GM12892 (cell line): Measurements from ENCODE around the gene PRR14. TPM values are rescaled to one million over a fixed set of nuclear protein-coding genes. Genes with fewer than 3 reads are reported as not detected.
A peak's percentile ranks its signal among the peaks of the same experiment; 100 is the strongest.

Experiments used
- DNase-seq: peaks from one replicate; pipeline ENCODE4 v3.0.0; 2011; ENCODE audit not compliant: insufficient read length
- FAIRE-seq: peaks from 2 replicates; lab custom pipeline; 2011; peaks lifted over from hg19 to GRCh38; lab: Jason Lieb, UNC
- POLR2A ChIP-seq: IDR thresholded peaks from 2 replicates; pipeline ENCODE4 v1.6.1; 2011; ENCODE audit warnings: low read depth, low read length, control low read depth
- POLR2AphosphoS5 ChIP-seq: IDR thresholded peaks from 2 replicates; pipeline ENCODE4 v1.6.1; 2011; ENCODE audit warnings: low read depth, low read length, control low read depth
- TAF1 ChIP-seq: IDR thresholded peaks from 2 replicates; pipeline ENCODE4 v1.6.1; 2011; ENCODE audit warnings: low read depth, mild to moderate bottlenecking, control low read depth, low read length, borderline replicate concordance
- polyA plus RNA-seq: library from polyadenylated mRNA; unstranded; fragments of >200 nt; gene quantifications from one replicate; pipeline ENCODE4 v1.2.1, GENCODE V29; 2012; ENCODE audit warnings: missing spikeins, inconsistent platforms; ENCODE audit not compliant: missing spikeins

The PRR14 gene
- 18.2 TPM for polyA plus RNA-seq

DNA sequence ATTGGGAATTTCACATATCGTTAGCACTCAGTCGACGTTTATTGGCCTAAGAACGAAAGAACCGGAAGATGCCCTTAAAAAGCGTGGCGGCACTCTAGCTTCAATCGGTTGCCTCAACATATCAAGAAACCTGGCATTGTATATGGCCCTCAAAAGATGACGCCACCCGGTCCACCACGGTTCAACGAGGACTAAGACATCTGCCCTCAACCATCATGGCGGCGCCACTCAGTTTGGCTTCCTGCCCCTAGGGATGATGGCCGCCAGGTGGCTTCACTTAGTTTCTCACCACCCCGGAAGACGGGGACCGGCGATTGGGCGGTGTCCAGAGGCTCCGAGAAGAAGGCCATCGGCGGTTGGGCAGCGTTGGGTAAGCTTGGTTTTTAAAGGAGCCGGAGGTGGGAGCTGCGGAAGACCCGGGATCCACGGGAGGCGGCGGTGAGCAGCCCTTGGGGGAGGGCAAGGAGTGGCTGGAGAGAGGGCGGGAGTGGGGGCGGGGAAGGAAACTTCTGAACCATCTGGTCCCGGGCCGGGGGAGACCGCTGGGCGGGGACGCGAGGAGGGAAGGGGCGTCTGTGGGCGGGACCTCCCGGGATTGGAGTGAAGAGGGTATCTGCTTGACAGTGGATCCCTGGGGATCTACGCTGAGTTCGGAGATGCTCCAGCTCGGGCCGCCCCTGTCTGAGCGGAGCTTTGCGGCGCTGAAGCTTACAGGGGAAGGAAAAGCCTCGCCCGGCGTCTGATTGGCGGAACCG lies at the start of gene PRR14:
Gene PRR14 (plus strand): TSS at position 592 of the 755 bp plus-strand sequence. CDS start 686 bp downstream, outside the sequence.
- peak; percentile 50; the same call in 1 of the 2 replicates for TF ChIP-seq POLR2A
- 0 out of 2 replicates have a peak, but pooled peaks have one; percentile 18 for TF ChIP-seq TAF1
- TF ChIP-seq POLR2AphosphoS5: peak; percentile 11; the same call in 1 of the 2 replicates
- DNase-seq: peak; percentile 91
- FAIRE-seq: peak; percentile 98

- TF ChIP-seq POLR2A: no peak
- TF ChIP-seq POLR2AphosphoS5: no peak
- TF ChIP-seq TAF1: no peak
- DNase-seq: no peak
- no peak for FAIRE-seq
Observed at GRCh38 chr16:30601966-30602365, 48.8 kb upstream of the PRR14 start.

DNA sequence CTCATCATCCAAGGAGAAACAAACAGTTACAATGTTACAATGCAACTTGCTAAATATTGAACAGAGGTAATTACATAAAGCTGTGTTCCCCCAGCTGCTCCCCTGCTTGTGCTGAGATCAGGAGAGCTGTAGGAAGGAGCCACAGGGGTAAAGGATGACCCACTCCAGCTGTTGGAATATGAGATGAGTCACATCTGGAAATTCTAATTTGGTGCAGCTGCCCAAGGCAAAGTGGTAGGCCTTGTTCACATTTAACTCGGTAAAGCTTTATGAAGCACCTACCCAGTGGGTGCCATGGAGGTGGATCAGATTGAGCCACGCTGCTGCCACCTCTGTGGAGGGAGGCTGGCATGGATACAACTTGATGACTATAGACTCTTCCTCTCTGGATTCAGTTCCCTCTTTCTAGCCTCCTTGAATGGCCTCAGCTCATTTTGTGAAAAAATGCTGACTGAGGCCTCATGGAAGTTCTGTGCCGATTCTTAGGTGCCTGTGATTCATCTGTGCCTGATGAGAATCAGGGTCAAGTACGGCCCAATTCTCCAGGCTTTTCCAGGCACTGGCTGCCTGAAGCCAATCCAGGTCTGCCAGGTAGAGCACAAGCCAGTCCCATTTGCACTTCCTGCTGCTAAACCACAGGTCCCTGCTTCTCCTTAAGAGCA lies 48.0 kb upstream of the PRR14 start:
- FAIRE-seq: no peak
- DNase-seq: no peak

DNA sequence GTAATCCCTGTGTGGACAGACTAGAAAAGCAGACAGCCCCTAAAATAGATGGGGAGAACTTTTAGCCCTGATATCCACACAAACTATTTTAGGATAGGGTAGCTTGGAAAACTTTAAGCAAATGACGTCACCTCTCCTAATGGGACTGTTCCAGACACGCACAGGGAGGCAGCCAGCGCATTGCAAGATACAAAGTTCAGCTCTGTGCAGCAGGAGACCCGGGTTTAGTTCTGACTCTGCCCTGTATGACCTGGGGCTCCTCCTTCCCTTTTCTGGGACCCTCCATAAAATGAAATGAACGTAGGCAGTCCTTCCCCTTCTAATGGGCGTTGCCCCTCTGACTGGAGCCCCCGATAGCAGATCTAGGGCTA lies 46.8 kb upstream of the PRR14 start:
- no peak for TF ChIP-seq POLR2AphosphoS5
- no peak for TF ChIP-seq TAF1
- no peak; the same call in 1 of the 2 replicates for TF ChIP-seq POLR2A
- FAIRE-seq: no peak
- DNase-seq: no peak

More for the DNA sequence above, 48.0 kb upstream of the PRR14 start:
- no peak for TF ChIP-seq POLR2A
- TF ChIP-seq TAF1: no peak
- no peak for TF ChIP-seq POLR2AphosphoS5

DNA sequence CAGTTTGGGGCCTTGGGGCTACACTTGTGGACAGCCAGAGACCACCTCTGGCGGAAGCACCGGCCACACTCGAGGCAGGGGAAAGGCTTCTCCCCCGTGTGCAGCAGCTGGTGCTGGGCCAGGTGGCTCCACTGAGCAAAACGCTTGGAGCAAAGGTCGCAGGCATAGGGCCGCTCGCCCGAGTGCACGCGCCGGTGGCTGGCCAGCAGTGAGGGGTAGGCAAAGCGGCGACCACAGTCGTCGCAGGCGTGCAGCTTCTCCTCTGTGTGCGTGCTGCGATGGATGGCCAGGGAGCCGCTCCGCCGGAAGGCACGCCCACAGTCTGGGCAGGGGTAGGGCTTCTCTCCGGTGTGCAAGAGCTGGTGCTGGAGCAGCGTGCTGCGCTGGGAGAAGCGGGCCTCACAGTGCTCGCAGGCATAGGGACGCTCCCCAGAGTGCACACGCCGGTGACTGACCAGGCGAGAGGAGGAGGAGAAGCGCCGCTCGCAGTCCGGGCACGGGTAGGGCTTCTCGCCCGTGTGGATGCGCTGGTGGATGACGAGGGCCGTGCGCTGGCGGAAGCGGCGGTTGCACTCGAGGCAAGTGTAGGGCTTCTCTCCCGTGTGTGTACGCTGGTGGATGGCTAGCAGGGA lies 46.3 kb upstream of the PRR14 start:
- no peak for TF ChIP-seq POLR2A
- FAIRE-seq (no peak), DNase-seq (no peak)

GRCh38 chr16:30605158-30605557 lies 45.6 kb upstream of the PRR14 start:
- FAIRE-seq (no peak), DNase-seq (no peak)
- TF ChIP-seq POLR2A (no peak), POLR2AphosphoS5 (no peak), TAF1 (no peak)

DNA sequence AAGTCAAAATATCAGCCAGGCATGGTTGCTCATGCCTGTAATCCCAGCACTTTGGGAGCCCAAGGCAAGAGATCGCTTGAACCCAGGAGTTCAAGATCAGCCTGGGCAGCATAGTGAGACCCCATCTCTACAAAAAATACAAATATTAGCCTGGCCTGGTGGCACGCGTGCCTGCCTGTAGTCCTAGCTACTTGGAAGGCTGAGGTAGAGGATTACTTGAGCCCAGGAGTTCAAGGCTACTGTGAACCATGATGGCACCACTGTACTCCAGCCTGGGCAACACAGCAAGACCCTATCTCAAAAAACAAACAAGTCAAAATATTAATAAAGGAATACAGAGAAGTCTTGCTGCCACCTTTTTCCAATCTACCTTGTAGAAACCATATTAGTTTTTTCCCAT lies 44.8 kb upstream of the PRR14 start:
- no peak for FAIRE-seq
- TF ChIP-seq TAF1: no peak
- no peak for TF ChIP-seq POLR2AphosphoS5
- TF ChIP-seq POLR2A: no peak
- no peak for DNase-seq

DNA sequence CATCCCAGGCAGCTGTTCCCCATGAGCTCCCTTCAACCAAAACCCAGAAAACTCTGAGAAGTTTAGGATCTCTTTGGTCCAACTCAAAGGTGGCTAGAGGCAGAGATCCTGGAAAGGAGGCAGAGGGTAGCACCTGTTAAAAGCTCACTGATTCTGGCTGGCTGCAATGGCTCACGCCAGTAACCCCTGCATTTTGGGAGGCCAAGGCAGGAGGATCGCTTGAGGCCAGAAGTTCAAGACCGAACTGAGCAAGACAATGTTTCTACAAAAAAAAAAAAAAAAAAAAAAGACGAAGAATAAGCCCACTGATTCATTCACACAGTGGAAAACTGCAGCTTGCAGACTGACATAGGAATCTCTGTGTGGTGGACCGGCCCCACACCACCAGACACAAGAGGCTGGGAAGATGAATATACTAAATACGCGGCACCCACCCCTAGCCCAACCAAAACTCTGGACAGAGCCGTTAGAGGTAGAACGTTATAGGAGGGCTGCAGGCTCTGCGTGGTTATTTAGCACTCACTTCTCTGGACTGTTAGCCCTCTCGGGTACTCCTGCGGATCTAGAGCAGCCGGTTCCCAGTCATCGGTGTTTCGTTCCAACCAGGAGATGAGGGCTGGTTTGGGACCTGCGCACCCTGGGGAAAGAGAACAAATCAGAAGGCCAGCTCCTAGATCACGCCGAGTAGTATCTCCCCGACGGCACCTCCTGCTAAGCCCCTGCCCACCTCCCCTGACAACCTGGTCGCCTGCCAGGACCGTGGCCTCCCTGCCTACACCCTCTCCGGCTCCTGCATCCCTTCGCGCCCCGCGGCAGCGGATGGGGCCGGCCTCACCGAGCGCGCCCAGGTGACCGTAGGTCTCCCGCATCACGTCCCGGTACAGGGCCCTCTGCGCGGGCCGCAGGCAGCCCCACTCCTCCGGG lies 41.5 kb upstream of the PRR14 start:
- DNase-seq (peak; percentile 55), FAIRE-seq (no peak)
- TF ChIP-seq POLR2A: no peak

DNA sequence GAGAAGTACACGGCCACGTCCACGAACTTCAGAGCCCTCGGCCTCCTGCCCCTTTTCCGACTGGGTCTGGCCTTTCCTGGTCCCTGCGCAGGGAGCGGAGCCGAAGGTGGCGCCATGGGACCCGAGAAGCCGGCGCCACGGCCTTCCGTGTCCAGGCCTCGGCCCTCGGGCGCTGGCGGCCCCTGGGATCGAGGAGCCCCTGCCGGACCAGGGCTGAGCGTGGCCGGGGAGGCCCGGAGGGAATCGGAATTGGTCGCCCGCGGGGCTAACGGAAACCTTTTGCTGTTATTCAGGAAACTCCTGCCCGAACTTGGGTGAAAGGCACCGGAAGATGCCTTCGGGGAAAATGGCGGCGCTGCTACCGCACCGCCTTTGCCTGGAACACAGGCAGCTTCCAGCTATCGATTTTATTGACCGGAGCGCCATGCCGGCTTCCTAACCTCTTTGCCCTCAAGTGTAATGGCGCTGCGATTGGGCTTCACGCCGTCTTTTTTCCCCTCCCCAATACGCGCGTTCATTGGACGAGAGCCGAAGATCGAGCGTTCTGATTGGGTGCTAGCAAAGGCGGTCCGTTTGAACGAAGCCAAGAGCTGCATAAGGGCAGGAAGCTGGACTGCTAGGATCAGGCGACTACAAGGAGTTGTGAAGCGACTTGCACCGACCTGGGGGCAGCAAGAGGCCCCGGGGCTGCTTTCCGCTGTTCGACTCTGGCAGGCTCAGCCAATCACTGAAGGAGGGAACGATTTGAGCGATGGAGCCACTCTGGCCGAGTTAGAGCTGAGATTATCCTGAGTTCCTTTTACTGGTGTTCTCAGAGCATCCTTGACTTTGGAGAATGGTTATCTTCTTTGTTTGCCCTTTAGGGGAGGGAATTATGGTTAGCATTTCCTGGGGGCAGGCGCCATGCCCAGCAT lies 40.6 kb upstream of the PRR14 start, which contains the start of gene ZNF689:
Gene ZNF689 (minus strand): TSS at position 464 of the 914 bp plus-strand sequence. CDS start 348 bp downstream, at position 116.
- DNase-seq (peak; percentile 85), FAIRE-seq (peak; percentile 82)
- TF ChIP-seq POLR2AphosphoS5: peak; percentile 84
- peak; percentile 94 for TF ChIP-seq TAF1
- TF ChIP-seq POLR2A: peak; percentile 82
